Brain microvascular endothelial cell (primary cell): ENCODE measurements around the gene PLA2G4B.

Experiments
- DNase-seq: peaks from one replicate; pipeline ENCODE4 v3.0.0-alpha.2; 2020
- H3K27ac ChIP-seq: fragments of 250-450 bp; sonication (Bioruptor Pico); 2 replicates; pipeline ENCODE4 v1.5.1; 2020; ENCODE audit warnings: mild to moderate bottlenecking, moderate library complexity
- H3K27me3 ChIP-seq: fragments of 250-450 bp; sonication (Bioruptor Pico); replicated peaks from 2 replicates; pipeline ENCODE4 v1.5.1; 2020; ENCODE audit warnings: mild to moderate bottlenecking
- H3K36me3 ChIP-seq: fragments of 250-450 bp; sonication (Bioruptor Pico); replicated peaks from 2 replicates; pipeline ENCODE4 v1.5.1; 2020; ENCODE audit warnings: mild to moderate bottlenecking
- H3K4me3 ChIP-seq: 2 replicates; pipeline ENCODE4 v1.5.1; 2011; ENCODE audit warnings: low read depth, mild to moderate bottlenecking, control low read depth, low read length, moderate library complexity
- CTCF ChIP-seq: IDR thresholded peaks from 2 replicates; pipeline ENCODE4 v1.5.1; 2011; ENCODE audit warnings: low read depth, mild to moderate bottlenecking, moderate library complexity, low read length, control low read depth, inconsistent platforms; ENCODE audit errors: missing control alignments
- in situ Hi-C: cut with HindIII; loops from 2 replicates; pipeline ENCODE4 v1.10.0; 2017; ENCODE audit warnings: low sequenced_read_pairs, low pct_ligation_motif_present

PLA2G4B gene

GRCh38 chr15:41798607-41799487, 39.8 kb upstream of the PLA2G4B start:
- in situ Hi-C loops, result no loop called here
- no peak overlapping the region for H3K27ac ChIP-seq
- no peak for TF ChIP-seq CTCF
- H3K27me3 ChIP-seq, result no peaks in the 10 kb centered on the region
- DNase-seq, result no peak
- no peak overlapping the region for H3K4me3 ChIP-seq
- peaks cover 7% of the 10 kb centered on the region for H3K36me3 ChIP-seq

GRCh38 chr15:41799488-41799805, 39.2 kb upstream of the PLA2G4B start:
- Histone ChIP-seq H3K36me3 (peaks cover 7% of the 10 kb centered on the region), H3K27ac (no peak overlapping the region), H3K27me3 (no peaks in the 10 kb centered on the region), H3K4me3 (no peak overlapping the region)
- no peak for TF ChIP-seq CTCF
- in situ Hi-C loops, result no loop called here
- no peak for DNase-seq

GRCh38 chr15:41801185-41801584, 37.5 kb upstream of the PLA2G4B start:
- no peaks in the 10 kb centered on the region for H3K27me3 ChIP-seq
- TF ChIP-seq CTCF, result no peak
- peaks cover 7% of the 10 kb centered on the region for H3K36me3 ChIP-seq
- H3K27ac ChIP-seq, result no peak overlapping the region
- DNase-seq, result no peak
- in situ Hi-C loops, result no loop called here
- H3K4me3 ChIP-seq, result no peak overlapping the region

GRCh38 chr15:41801850-41802455, 36.7 kb upstream of the PLA2G4B start:
- Histone ChIP-seq H3K4me3 (no peak overlapping the region), H3K36me3 (peaks cover 7% of the 10 kb centered on the region), H3K27me3 (no peaks in the 10 kb centered on the region), H3K27ac (no peak overlapping the region)
- in situ Hi-C loops, result no loop called here
- DNase-seq, result peak; percentile 45
- TF ChIP-seq CTCF, result no peak

GRCh38 chr15:41804361-41804760, 34.3 kb upstream of the PLA2G4B start:
- no peak for TF ChIP-seq CTCF
- Histone ChIP-seq H3K36me3 (peaks cover 7% of the 10 kb centered on the region), H3K4me3 (no peak overlapping the region), H3K27ac (no peak overlapping the region), H3K27me3 (no peaks in the 10 kb centered on the region)
- in situ Hi-C loops, result no loop called here
- DNase-seq, result no peak
